ENCODE measurements around the gene PIP5K1B. TPM values are rescaled to one million over a fixed set of nuclear protein-coding genes. Genes with fewer than 3 reads are reported as not detected.

PIP5K1B gene
- total and polyA plus RNA-seq, 2 donors (not counting 3 experiments of a cell fraction or from before 2014, with no cell fraction given), result 0.27 TPM; not detected in 1

- H3K79me2 ChIP-seq (ENCODE audit: control insufficient read depth, insufficient read depth, low read length), result no peaks in the 10 kb centered on the region
- no peak for DNase-seq (ENCODE audit: low read depth, low spot score)
- H3K27ac ChIP-seq (ENCODE audit: insufficient read depth, low read depth, low read length), result no peak overlapping the region
- BruUV-seq (replicated peaks), result no TSS peak
- no peak overlapping the region for H3K9ac ChIP-seq (replicated peaks; ENCODE audit: extremely low read depth, insufficient read depth, low read length)
- intact Hi-C loops (cut with micrococcal nuclease), result no loop called here
- peaks cover 2 to 3% of the 10 kb centered on the region in 2 experiments for H3K27me3 ChIP-seq (ENCODE audit: control insufficient read depth in 2 of 2, insufficient read depth in 2 of 2, low read length in 2 of 2)
- no peak overlapping the region for H2AFZ ChIP-seq (ENCODE audit: low read depth, low read length)
- H3K9me3 ChIP-seq (replicated peaks; ENCODE audit: control insufficient read depth, insufficient read depth, low read length), result no peaks in the 10 kb centered on the region
- TF ChIP-seq POLR2A (IDR thresholded peaks at IDR 0.05; ENCODE audit: low read depth, low read length), result no peak
- H3K4me3 ChIP-seq (replicated peaks in 1 of 3; ENCODE audit: insufficient read depth in 1 of 3, low read depth in 1 of 3, low read length in 3 of 3), result no peak overlapping the region
- no peaks in the 10 kb centered on the region for H3K9me1 ChIP-seq (replicated peaks; ENCODE audit: control insufficient read depth, extremely low read depth, insufficient read depth, low read length)
- POLR2A ChIA-PET, result no interaction called here
- H3K36me3 ChIP-seq (ENCODE audit: control insufficient read depth in 2 of 2, extremely low read depth in 1 of 2, insufficient read depth in 2 of 2, low read length in 2 of 2), result no peaks in the 10 kb centered on the region
- FAIRE-seq, result no peak
- H4K20me1 ChIP-seq (replicated peaks; ENCODE audit: control insufficient read depth, extremely low read depth, insufficient read depth, low read length), result no peaks in the 10 kb centered on the region
- CTCF ChIA-PET, result no interaction called here
- no peak overlapping the region for H3K4me2 ChIP-seq (ENCODE audit: insufficient read depth, low read length)
- dilution Hi-C loops (cut with MboI; ENCODE audit: extremely low pct_ligation_motif_present, low sequenced_read_pairs), result no loop called here
- H3K4me1 ChIP-seq (ENCODE audit: control insufficient read depth, extremely low read depth, insufficient read depth, low read length), result no peaks in the 10 kb centered on the region
These were observed 162.0 kb downstream of the PIP5K1B start for GRCh38 chr9:68867066-68867465.

DNA sequence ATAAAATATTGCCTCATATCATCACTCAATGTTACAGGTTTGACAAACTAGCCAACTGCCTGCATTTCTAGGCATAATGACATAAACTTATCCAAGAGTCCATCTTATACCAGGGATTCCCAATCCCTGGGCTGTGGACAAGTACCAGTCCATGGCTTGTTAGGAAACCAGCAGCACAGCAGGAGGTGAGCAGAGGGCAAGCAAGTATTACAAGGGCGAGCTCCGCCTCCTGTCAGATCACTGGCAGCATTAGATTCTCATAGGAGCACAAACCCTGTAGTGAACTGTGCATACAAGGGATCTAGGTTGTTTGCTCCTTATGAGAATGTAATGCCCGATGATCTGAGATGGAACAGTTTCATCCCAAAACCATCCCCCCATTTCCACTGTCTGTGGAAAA is 164.0 kb downstream of the PIP5K1B start:
- FAIRE-seq (no peak), DNase-seq (ENCODE audit: low read depth, low spot score) (no peak)
- no peaks in the 10 kb centered on the region for H4K20me1 ChIP-seq (replicated peaks; ENCODE audit: control insufficient read depth, extremely low read depth, insufficient read depth, low read length)
- no peaks in the 10 kb centered on the region for H3K79me2 ChIP-seq (ENCODE audit: control insufficient read depth, insufficient read depth, low read length)
- no TSS peak for BruUV-seq (replicated peaks)
- H3K36me3 ChIP-seq (ENCODE audit: control insufficient read depth in 2 of 2, extremely low read depth in 1 of 2, insufficient read depth in 2 of 2, low read length in 2 of 2), result no peaks in the 10 kb centered on the region
- H3K4me1 ChIP-seq (ENCODE audit: control insufficient read depth, extremely low read depth, insufficient read depth, low read length), result no peaks in the 10 kb centered on the region
- no peaks in the 10 kb centered on the region for H3K9me1 ChIP-seq (replicated peaks; ENCODE audit: control insufficient read depth, extremely low read depth, insufficient read depth, low read length)
- H2AFZ ChIP-seq (ENCODE audit: low read depth, low read length), result no peak overlapping the region
- H3K4me3 ChIP-seq (replicated peaks in 1 of 3; ENCODE audit: insufficient read depth in 1 of 3, low read depth in 1 of 3, low read length in 3 of 3), result no peak overlapping the region
- no peak overlapping the region for H3K4me2 ChIP-seq (ENCODE audit: insufficient read depth, low read length)
- TF ChIP-seq CTCF (IDR thresholded peaks at IDR 0.05; ENCODE audit: extremely low read depth in 1 of 2, insufficient read depth in 1 of 2, low read depth in 1 of 2, low read length in 2 of 2) (no peak), GATA2 (IDR thresholded peaks at IDR 0.05; ENCODE audit: insufficient read depth, insufficient read length, low read depth, low read length) (no peak), POLR2A (IDR thresholded peaks at IDR 0.05; ENCODE audit: low read depth, low read length) (no peak)
- intact Hi-C loops (cut with micrococcal nuclease), result no loop called here
- H3K9ac ChIP-seq (replicated peaks; ENCODE audit: extremely low read depth, insufficient read depth, low read length), result no peak overlapping the region
- dilution Hi-C loops (cut with MboI; ENCODE audit: extremely low pct_ligation_motif_present, low sequenced_read_pairs), result no loop called here
- ChIA-PET POLR2A (no interaction called here), CTCF (interaction anchor here (1.0 kb wide), 1 partner anchor 24 kb away, joined by 4 read pairs; no protein-coding TSS in a partner anchor)
- H3K27ac ChIP-seq (ENCODE audit: insufficient read depth, low read depth, low read length), result no peak overlapping the region
- H3K9me3 ChIP-seq (replicated peaks; ENCODE audit: control insufficient read depth, insufficient read depth, low read length), result no peaks in the 10 kb centered on the region
- peaks cover 3 to 7% of the 10 kb centered on the region in 2 experiments for H3K27me3 ChIP-seq (ENCODE audit: control insufficient read depth in 2 of 2, insufficient read depth in 2 of 2, low read length in 2 of 2)
